Esophagus muscularis mucosa (tissue), 4 donors: Measurements from ENCODE around the gene LRMDA. TPM values are rescaled to one million over a fixed set of nuclear protein-coding genes. Genes with fewer than 3 reads are reported as not detected.

Experiments
- DNase-seq: peaks from one replicate; pipeline ENCODE4 v3.0.0-alpha.2; 2017; ENCODE audit errors: extremely low spot score
- H3K27ac ChIP-seq, 4 donors: fragments of 200-600 bp; sonication (generic); replicated peaks in 1 of 4; 1 replicate in 3 of 4; 2 replicates in 1 of 4; pipeline ENCODE4 v1.5.1; 2016 to 2019; ENCODE audit warnings: mild to moderate bottlenecking in 1 of 4
- H3K27me3 ChIP-seq, 4 donors: fragments of 200-600 bp; sonication (generic); one replicate each; pipeline versions ENCODE4 v1.5.1 to v1.6.0; 2016 to 2019
- H3K36me3 ChIP-seq, 4 donors: fragments of 200-600 bp; sonication (generic); one replicate each; pipeline ENCODE4 v1.5.1; 2016 to 2019
- H3K4me1 ChIP-seq, 4 donors: fragments of 200-600 bp; sonication (generic); one replicate each; pipeline ENCODE4 v1.5.1; 2016 to 2019
- H3K4me3 ChIP-seq, 4 donors: fragments of 200-600 bp; sonication (generic); 1 replicate in 2 of 4; 2 replicates in 2 of 4; pipeline ENCODE4 v1.5.1; 2016 to 2019; ENCODE audit warnings: mild to moderate bottlenecking in 4 of 4, moderate library complexity in 1 of 4
- H3K9me3 ChIP-seq, 4 donors: fragments of 200-600 bp; sonication (generic); 1 replicate in 3 of 4; 2 replicates in 1 of 4; pipeline ENCODE4 v1.5.1; 2016 to 2019
- CTCF ChIP-seq, 3 experiments: fragments of 200-600 bp in 2 of 3; fragments of 450-650 bp in 1 of 3; sonication (generic) in 2 of 3; IDR thresholded peaks; one replicate each; pipeline ENCODE4 v1.5.1; 2017 to 2019; ENCODE audit warnings: antibody characterized with exemption in 3 of 3, mild to moderate bottlenecking in 2 of 3, moderate library complexity in 1 of 3
- EP300 ChIP-seq: sonication (generic); formaldehyde crosslinking; IDR thresholded peaks from one replicate; pipeline ENCODE4 v1.6.1; 2017; ENCODE audit warnings: antibody characterized with exemption
- POLR2A ChIP-seq: fragments of 450-650 bp; IDR thresholded peaks from one replicate; pipeline ENCODE4 v1.6.1; 2017; ENCODE audit warnings: antibody characterized with exemption, moderate library complexity, mild to moderate bottlenecking, low read depth
- POLR2AphosphoS5 ChIP-seq, 2 donors: sonication (generic); formaldehyde crosslinking; IDR thresholded peaks; one replicate each; pipeline ENCODE4 v1.6.1; 2017; ENCODE audit warnings: antibody characterized with exemption in 2 of 2
- WGBS: methylation state at CpG from one replicate; pipeline ENCODE4 v1.1.5; 2018; 5-methylcytosine and 5-hydroxymethylcytosine counted together
- intact Hi-C: fragments of 100-400 bp; cut with DNase I; formaldehyde crosslinking; loops from one replicate; pipeline ENCODE4 v1.15.1; 2023
- total RNA-seq, 4 donors: library from RNA; depleted of rRNA; stranded (reverse); fragments of >200 nt; gene quantifications; one replicate each; pipeline versions ENCODE4 v1.1.0 to v1.2.1, GENCODE V29; 2016

Gene LRMDA
- total RNA-seq, 4 donors from 2014 or later, result 14.3 to 34.9 (median 26.5) TPM

- intact Hi-C loops, result no loop called here
- TF ChIP-seq POLR2AphosphoS5 (IDR thresholded peaks at IDR 0.05), result no peak
- no peaks in the 10 kb centered on the region for H3K36me3 ChIP-seq
- 71% methylated on average over 1 of the region's 1 CpG for WGBS
- H3K27ac ChIP-seq, result peak overlapping the region in 1 of 4 donors; percentile 2
- no peak for DNase-seq
- H3K4me1 ChIP-seq, result peaks cover 27 to 33% (median 29%) of the 10 kb centered on the region in 4 donors
- no peak overlapping the region for H3K4me3 ChIP-seq
- H3K9me3 ChIP-seq, result no peaks in the 10 kb centered on the region
- H3K27me3 ChIP-seq, result no peaks in the 10 kb centered on the region
Measured at GRCh38 chr10:76436981-76437380, 1005.6 kb downstream of the LRMDA start.

- TF ChIP-seq POLR2AphosphoS5 (IDR thresholded peaks at IDR 0.05), result no peak
- DNase-seq, result no peak
- no peaks in the 10 kb centered on the region for H3K27me3 ChIP-seq
- intact Hi-C loops, result no loop called here
- H3K36me3 ChIP-seq, result no peaks in the 10 kb centered on the region
- H3K4me1 ChIP-seq, result peaks cover 27 to 40% (median 30%) of the 10 kb centered on the region in 4 donors
- H3K9me3 ChIP-seq, result no peaks in the 10 kb centered on the region
- WGBS, result 83% methylated on average over 5 of the region's 5 CpGs
- H3K27ac ChIP-seq, result no peak overlapping the region
- H3K4me3 ChIP-seq, result no peak overlapping the region
Measured at GRCh38 chr10:76440426-76440825, 1009.0 kb downstream of the LRMDA start.

- no peaks in the 10 kb centered on the region for H3K36me3 ChIP-seq
- intact Hi-C loops, result no loop called here
- H3K4me3 ChIP-seq, result no peak overlapping the region
- no peaks in the 10 kb centered on the region for H3K9me3 ChIP-seq
- no peak overlapping the region for H3K27ac ChIP-seq
- TF ChIP-seq POLR2A (no peak), EP300 (no peak), POLR2AphosphoS5 (IDR thresholded peaks at IDR 0.05) (no peak)
- 95% methylated on average over 5 of the region's 5 CpGs for WGBS
- H3K27me3 ChIP-seq, result no peaks in the 10 kb centered on the region
- H3K4me1 ChIP-seq, result peaks cover 13 to 28% (median 19%) of the 10 kb centered on the region in 4 donors
- DNase-seq, result no peak
Measured at GRCh38 chr10:76442113-76442512, 1010.7 kb downstream of the LRMDA start.

GRCh38 chr10:76444034-76444800 lies 1012.8 kb downstream of the LRMDA start:
- H3K4me3 ChIP-seq, result no peak overlapping the region
- TF ChIP-seq CTCF (IDR thresholded peaks at IDR 0.05) (no peak), POLR2AphosphoS5 (IDR thresholded peaks at IDR 0.05) (peak; percentile 52 to 62)
- H3K9me3 ChIP-seq, result no peaks in the 10 kb centered on the region
- intact Hi-C loops, result no loop called here
- H3K36me3 ChIP-seq, result no peaks in the 10 kb centered on the region
- peaks cover 9 to 23% (median 16%) of the 10 kb centered on the region in 4 donors for H3K4me1 ChIP-seq
- peak overlapping the region; percentile 34 to 56 (median 48) for H3K27ac ChIP-seq
- no peaks in the 10 kb centered on the region for H3K27me3 ChIP-seq
- no peak for DNase-seq
- 80% methylated on average over 6 of the region's 6 CpGs for WGBS

GRCh38 chr10:76447578-76447977 lies 1016.2 kb downstream of the LRMDA start:
- Histone ChIP-seq H3K4me1 (peaks cover 9 to 23% (median 16%) of the 10 kb centered on the region in 4 donors), H3K4me3 (no peak overlapping the region), H3K27ac (no peak overlapping the region), H3K27me3 (no peaks in the 10 kb centered on the region), H3K9me3 (no peaks in the 10 kb centered on the region), H3K36me3 (no peaks in the 10 kb centered on the region)
- no peak for DNase-seq
- TF ChIP-seq CTCF (IDR thresholded peaks at IDR 0.05), result no peak
- no peak for TF ChIP-seq POLR2AphosphoS5 (IDR thresholded peaks at IDR 0.05)
- TF ChIP-seq EP300, result no peak
- 100% methylated on average over 1 of the region's 1 CpG for WGBS
- intact Hi-C loops, result no loop called here

GRCh38 chr10:76451911-76452310 lies 1020.5 kb downstream of the LRMDA start:
- H3K36me3 ChIP-seq, result no peaks in the 10 kb centered on the region
- H3K4me1 ChIP-seq, result peaks cover 0 to 20% (median 0%) of the 10 kb centered on the region in 4 donors
- WGBS, result 91% methylated on average over 2 of the region's 2 CpGs
- TF ChIP-seq CTCF (IDR thresholded peaks at IDR 0.05), result no peak
- no peak for TF ChIP-seq EP300
- no peak for TF ChIP-seq POLR2AphosphoS5 (IDR thresholded peaks at IDR 0.05)
- TF ChIP-seq POLR2A, result no peak
- H3K27me3 ChIP-seq, result no peaks in the 10 kb centered on the region
- intact Hi-C loops, result no loop called here
- no peak overlapping the region for H3K27ac ChIP-seq
- no peak overlapping the region for H3K4me3 ChIP-seq
- no peaks in the 10 kb centered on the region for H3K9me3 ChIP-seq
- no peak for DNase-seq
